DOHH2 (cell line): Measurements from ENCODE around the gene TNIP3.

ENCODE experiments used
- H3F3A ChIP-seq: fragments of 200-600 bp; sonication (generic), shearing (Covaris generic); 2 replicates; pipeline ENCODE4 v1.6.0; 2016; ENCODE audit warnings: antibody characterized with exemption, mild to moderate bottlenecking; ENCODE audit not compliant: control insufficient read depth, insufficient read depth
- H3K27ac ChIP-seq: fragments of 200-600 bp; sonication (generic); 2 replicates; pipeline ENCODE4 v1.5.1; 2014; ENCODE audit warnings: low read depth, mild to moderate bottlenecking, low read length, moderate library complexity
- H3K27me3 ChIP-seq: fragments of 200-600 bp; sonication (generic); 2 replicates; pipeline ENCODE4 v1.6.1; 2014; ENCODE audit warnings: mild to moderate bottlenecking, low read length, mixed read lengths; ENCODE audit not compliant: control insufficient read depth
- H3K36me3 ChIP-seq: fragments of 200-600 bp; sonication (generic); 2 replicates; pipeline ENCODE4 v1.6.1; 2014; ENCODE audit warnings: mild to moderate bottlenecking, low read length, moderate library complexity, mixed read lengths; ENCODE audit not compliant: control insufficient read depth
- H3K4me1 ChIP-seq: fragments of 200-600 bp; sonication (generic); 2 replicates; pipeline ENCODE4 v1.6.1; 2014; ENCODE audit warnings: mild to moderate bottlenecking, low read length, mixed read lengths; ENCODE audit not compliant: control insufficient read depth
- H3K4me2 ChIP-seq: fragments of 200-600 bp; sonication (generic); 2 replicates; pipeline ENCODE4 v1.6.0; 2014; ENCODE audit warnings: mild to moderate bottlenecking, low read length, moderate library complexity
- H3K4me3 ChIP-seq: fragments of 200-600 bp; sonication (generic); 2 replicates; pipeline ENCODE4 v1.5.1; 2014; ENCODE audit warnings: mild to moderate bottlenecking, low read length, mixed read lengths
- H3K79me2 ChIP-seq: fragments of 200-600 bp; sonication (generic); 2 replicates; pipeline ENCODE4 v1.6.1; 2014; ENCODE audit warnings: mild to moderate bottlenecking, low read length, mixed read lengths; ENCODE audit not compliant: control insufficient read depth
- H3K9me2 ChIP-seq: fragments of 200-600 bp; sonication (generic); replicated peaks from 2 replicates; pipeline ENCODE4 v1.6.1; 2014; ENCODE audit warnings: mild to moderate bottlenecking, low read length, mixed read lengths; ENCODE audit not compliant: control insufficient read depth
- H3K9me3 ChIP-seq: fragments of 200-600 bp; sonication (generic); 2 replicates; pipeline ENCODE4 v1.6.1; 2014; ENCODE audit warnings: antibody characterized with exemption, low read length, mixed read lengths; ENCODE audit not compliant: control insufficient read depth, insufficient read depth
- H4K20me1 ChIP-seq: fragments of 200-600 bp; sonication (generic); 2 replicates; pipeline ENCODE4 v1.6.0; 2014; ENCODE audit warnings: low read depth, mild to moderate bottlenecking, antibody characterized with exemption, low read length, moderate library complexity; ENCODE audit not compliant: control insufficient read depth, insufficient read depth
- CTCF ChIP-seq: fragments of 200-600 bp; sonication (generic); IDR thresholded peaks from one replicate; pipeline ENCODE4 v1.5.1; 2014; ENCODE audit warnings: antibody characterized with exemption, mild to moderate bottlenecking, low read depth, low read length; ENCODE audit not compliant: poor library complexity, severe bottlenecking
- EZH2phosphoT487 ChIP-seq: fragments of 200-600 bp; sonication (generic); IDR thresholded peaks from 2 replicates; pipeline ENCODE4 v1.6.1; 2017; ENCODE audit warnings: borderline replicate concordance, mild to moderate bottlenecking, antibody characterized with exemption, low read length, moderate library complexity, mixed read lengths

Gene TNIP3

DNA sequence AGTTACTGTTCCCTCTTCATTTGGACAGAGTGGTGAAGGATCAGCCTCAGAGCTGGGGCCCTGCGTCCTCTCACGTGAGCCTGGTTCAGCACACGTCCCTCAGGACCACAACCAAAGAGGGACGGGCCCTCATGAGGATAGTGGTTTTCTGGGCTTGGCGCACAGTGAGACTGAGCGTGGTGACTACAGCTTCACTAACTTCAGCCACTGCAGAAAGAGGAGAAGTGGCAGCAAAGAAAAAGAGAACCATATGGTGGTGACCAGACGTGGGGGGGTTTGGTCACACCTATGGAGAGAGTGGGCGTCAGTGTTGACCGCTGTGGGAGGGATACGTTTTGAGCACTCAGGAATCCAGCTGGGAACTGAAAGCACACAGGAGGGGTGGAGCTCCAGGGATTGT is 21.8 kb upstream of the TNIP3 start:
- Histone ChIP-seq H3K27ac (no peak overlapping the region), H3K79me2 (no peaks in the 10 kb centered on the region), H3K9me2 (no peaks in the 10 kb centered on the region), H3F3A (no peaks in the 10 kb centered on the region), H3K4me2 (no peak overlapping the region), H3K4me1 (no peaks in the 10 kb centered on the region), H3K27me3 (0 out of 2 replicates have a peak, but pooled peaks cover 7% of the 10 kb centered on the region), H4K20me1 (no peaks in the 10 kb centered on the region), H3K4me3 (no peak overlapping the region), H3K9me3 (no peaks in the 10 kb centered on the region), H3K36me3 (no peaks in the 10 kb centered on the region)
- TF ChIP-seq CTCF (no peak), EZH2phosphoT487 (no peak)

DNA sequence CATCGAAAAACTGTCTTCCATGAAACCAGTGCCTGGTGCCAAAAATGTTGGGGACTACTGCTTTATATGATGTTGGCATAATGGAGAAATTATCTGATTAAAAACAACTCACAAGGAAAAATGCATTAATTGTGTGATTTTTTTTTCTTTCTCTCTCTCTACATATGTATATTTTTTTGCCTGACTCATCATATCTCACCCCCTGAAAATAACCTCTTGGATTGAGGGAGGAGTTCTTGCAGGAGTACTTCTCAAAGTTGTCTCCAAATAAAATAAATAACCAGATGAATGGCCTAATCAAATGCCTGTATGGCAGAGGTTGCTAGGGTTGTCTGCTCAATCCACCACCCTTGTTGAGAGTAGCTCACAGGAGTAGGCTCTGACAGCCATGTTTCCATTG is 19.9 kb upstream of the TNIP3 start:
- 0 out of 2 replicates have a peak, but pooled peaks cover 3% of the 10 kb centered on the region for H3K27me3 ChIP-seq

GRCh38 chr4:121183361-121183760 is 19.2 kb upstream of the TNIP3 start:
- no peaks in the 10 kb centered on the region for H3K9me3 ChIP-seq
- H3F3A ChIP-seq, result no peaks in the 10 kb centered on the region
- no peaks in the 10 kb centered on the region for H3K36me3 ChIP-seq
- no peak for TF ChIP-seq CTCF
- no peak for TF ChIP-seq EZH2phosphoT487
- H3K27me3 ChIP-seq, result no peaks in the 10 kb centered on the region
- no peak overlapping the region for H3K27ac ChIP-seq
- no peaks in the 10 kb centered on the region for H3K4me1 ChIP-seq
- no peaks in the 10 kb centered on the region for H3K79me2 ChIP-seq
- H3K4me3 ChIP-seq, result no peak overlapping the region
- no peaks in the 10 kb centered on the region for H3K9me2 ChIP-seq
- no peaks in the 10 kb centered on the region for H4K20me1 ChIP-seq
- H3K4me2 ChIP-seq, result no peak overlapping the region

More for the DNA sequence above, 19.9 kb upstream of the TNIP3 start:
- no peaks in the 10 kb centered on the region for H3F3A ChIP-seq
- H3K79me2 ChIP-seq, result no peaks in the 10 kb centered on the region
- H3K27ac ChIP-seq, result no peak overlapping the region
- H3K4me1 ChIP-seq, result no peaks in the 10 kb centered on the region
- no peak overlapping the region for H3K4me3 ChIP-seq
- TF ChIP-seq EZH2phosphoT487 (no peak), CTCF (no peak)
- no peak overlapping the region for H3K4me2 ChIP-seq
- H3K36me3 ChIP-seq, result no peaks in the 10 kb centered on the region
- no peaks in the 10 kb centered on the region for H3K9me2 ChIP-seq
- H3K9me3 ChIP-seq, result no peaks in the 10 kb centered on the region
- no peaks in the 10 kb centered on the region for H4K20me1 ChIP-seq
